GM18505 (cell line): Measurements from ENCODE around the gene PDX1.

ENCODE experiments used
- ATAC-seq: cut with Tn5 transposase; IDR thresholded peaks from one replicate; pipeline ENCODE4 v1.9.1; 2021; ENCODE audit not compliant: unreplicated experiment
- POLR2A ChIP-seq: IDR thresholded peaks from 4 replicates; pipeline ENCODE4 v1.6.1; 2011; ENCODE audit warnings: borderline replicate concordance; ENCODE audit not compliant: insufficient read depth, insufficient read length; ENCODE audit errors: extremely low read depth

Gene PDX1

DNA sequence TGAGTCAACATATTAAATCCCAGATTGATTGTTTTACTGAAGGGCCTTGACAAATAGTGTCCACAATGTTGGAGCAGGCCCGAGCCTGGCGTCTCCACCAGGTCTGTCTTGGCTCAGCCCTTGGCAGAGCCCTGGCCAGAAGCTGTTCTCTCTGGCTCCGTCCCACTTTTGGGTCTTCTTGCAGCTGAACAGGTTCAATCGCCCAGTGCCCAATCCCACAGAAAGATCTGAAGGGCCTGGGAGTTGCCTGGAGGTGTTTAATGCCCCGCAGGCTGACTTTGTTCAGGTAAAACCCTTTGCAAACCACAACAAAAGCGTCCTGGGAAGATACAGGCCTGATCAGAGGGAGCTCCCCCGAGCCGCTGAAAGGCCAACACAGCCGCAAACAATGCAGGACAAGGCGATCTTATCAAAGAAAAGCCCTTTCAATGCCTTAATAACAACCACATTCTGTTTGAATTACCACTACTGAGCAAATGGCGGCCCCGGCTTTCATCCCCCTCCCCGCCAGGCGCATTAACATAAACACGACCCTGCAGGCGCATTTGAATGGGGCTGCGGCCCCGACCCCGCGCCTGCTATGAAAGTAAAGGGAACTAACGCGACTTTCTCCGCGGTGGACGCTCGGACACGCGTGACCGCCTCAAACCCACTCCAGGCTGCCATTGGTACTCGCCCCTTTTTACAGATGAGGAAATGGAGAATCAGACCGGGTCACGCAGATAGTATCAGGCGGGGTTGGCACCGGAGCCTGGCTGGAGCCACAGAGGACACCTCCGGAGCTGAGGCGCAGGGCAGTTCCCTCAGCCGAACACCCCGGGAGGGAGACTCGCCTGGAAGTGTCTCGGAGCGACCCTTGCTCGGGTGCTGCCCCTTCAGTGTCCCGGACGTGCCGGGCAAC is 46.2 kb downstream of the PDX1 start:
- TF ChIP-seq POLR2A: no peak
- ATAC-seq: no peak

DNA sequence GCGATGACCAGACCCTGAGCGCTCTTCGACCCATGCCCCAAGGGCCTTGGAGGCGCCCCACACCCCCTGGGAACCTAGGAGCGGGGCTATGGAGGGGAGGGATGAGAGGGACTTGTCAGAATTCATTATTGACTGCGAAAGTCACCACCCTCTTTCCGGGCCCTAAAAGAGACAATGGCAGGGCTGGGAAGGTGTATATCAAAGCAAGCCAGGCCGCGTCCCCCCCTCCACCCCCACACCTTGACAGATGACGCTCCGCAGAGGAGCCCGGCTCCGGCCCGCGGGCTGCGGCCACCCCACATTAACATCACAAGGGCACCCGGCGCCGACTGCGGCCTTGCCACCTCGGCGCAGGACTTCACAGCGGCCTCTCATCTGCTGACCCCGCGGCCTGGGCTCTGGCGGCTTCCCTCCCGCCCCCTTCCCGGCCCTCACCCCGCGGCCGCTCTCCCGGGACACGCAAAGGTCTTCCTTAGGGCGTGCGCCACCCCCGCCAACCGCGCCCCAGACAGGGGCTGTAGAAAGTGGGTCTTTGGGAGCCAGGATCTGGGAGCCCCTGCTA is 46.9 kb downstream of the PDX1 start:
- ATAC-seq: no peak
- TF ChIP-seq POLR2A: no peak

DNA sequence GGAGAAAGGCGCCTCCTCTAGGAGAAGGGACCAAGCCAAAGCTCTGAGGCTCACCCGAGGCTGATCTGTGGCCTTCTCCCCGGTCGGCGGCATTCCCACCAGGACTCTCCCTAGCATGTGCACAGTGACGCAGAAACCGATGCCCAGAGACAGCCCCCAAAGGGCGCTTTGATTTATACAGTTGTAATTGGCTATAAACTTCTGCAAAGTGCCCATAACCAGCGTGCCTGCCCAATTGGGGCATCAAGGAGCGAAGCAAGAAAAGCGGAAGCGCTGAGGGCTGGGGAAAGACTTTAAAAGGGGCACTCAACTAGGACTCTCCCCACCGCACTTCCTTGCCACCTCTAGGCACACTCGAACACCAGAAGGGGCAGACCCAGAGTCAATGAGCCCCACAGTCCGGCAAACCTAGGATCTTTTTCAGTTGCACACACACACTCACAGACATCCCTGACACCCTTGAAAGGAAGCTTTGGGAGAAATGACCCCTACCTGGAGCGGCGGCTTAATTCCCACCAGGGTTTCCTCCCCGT is 47.5 kb downstream of the PDX1 start:
- no peak for ATAC-seq
- no peak for TF ChIP-seq POLR2A

DNA sequence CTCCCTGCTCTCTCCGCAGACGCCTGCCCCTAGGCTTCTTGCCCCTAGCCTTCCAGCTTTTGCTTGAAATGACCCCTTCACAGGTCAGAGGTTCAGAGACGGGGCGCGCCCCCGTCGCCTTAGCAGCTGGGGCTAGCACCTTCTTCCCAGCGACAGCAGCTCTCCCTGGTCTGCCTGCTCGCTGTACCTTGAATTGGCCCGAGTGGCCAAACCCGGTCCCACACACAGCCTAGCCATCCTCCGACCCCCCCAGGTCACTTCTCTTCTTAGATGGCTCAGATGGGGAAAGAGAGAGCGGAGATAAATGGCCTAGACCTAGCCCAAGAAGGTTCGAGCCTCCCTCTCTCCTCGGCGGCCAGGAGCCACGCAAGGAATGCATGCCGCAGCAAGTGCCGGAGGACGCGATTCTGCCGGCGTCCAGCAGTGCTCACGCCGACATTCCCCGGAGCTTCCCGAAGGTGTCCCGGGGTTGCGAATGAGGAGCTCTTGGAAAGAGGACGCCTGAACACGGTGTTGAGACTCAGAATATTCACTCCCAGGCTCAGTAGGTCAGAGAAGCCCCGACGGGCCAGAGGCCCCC is 48.0 kb downstream of the PDX1 start:
- TF ChIP-seq POLR2A: no peak
- no peak for ATAC-seq

DNA sequence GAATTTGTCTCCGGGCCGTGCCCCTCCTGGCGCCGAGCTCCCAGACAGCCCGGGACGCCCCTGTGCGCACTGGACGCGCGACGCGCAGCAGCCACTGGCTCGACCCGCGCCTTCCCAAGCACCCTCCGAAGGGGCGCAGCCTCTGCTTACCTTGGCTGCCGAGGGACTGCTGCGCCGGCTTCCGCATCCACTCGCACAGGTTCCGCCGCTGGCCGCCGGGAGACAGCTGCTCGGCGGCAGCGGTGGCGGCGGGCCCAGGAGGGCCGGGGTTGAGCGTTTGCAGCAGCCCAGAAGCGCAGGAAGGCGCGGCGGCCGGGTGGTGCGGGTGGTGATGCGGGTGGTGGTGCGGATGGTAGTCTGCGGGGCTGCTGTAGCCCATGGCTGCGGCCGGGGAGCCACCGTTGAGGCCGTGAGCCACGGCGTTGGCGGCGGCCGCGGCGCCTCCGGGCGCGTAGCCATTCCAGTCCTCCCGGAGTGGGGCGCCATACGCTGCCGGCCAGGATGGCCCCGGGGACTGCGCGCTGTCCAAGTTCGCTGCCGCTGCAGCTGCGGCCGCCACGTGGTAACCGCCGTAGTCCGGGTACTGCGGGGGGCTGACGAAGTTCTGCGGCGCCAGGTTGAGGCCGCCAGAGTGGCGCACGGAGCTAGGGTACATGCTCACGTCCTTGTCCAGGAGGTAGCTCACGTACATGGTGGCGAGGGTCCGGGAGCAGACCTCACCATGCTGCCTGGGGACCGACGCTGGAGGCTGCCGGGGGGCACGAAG is 48.7 kb downstream of the PDX1 start:
- TF ChIP-seq POLR2A: no peak
- no peak for ATAC-seq

DNA sequence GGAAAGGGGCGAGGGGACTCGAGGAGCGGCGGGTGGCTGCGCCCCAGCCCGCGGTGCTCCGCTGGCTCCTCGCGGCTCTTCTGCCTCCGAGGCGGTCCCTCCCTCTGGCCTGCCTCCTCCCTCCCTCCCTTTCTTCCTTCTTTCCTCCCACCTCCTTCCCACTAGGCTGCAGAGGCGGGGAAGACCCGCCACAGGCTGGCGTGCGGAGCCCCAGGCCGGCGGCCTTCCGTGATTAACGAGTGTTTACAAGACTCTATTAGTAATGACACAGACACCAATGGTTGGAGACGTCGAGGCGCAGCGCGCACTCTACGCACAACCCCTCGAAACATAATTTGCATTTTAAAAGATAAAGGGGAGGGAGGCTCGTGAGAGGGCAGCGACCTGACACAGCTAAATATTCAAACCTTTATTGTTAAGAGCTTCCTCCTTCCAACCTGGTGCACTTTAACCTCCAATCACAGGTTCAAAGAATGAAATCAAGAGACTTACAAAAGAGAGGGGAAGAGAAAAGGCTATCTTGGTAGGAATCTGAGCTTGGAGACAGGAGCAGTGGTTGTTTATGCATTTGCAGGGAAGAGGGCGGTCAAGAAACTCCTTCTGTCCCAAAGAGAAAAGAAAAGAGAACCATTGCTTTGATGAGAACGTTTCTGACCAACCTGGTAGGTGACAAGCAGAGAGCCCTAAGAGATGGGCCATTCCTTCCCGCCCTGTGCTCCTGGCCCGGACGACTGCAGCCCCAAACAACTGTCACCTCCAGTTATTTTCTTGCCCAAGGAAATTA is 49.5 kb downstream of the PDX1 start, which contains the start of gene CDX2:
Gene CDX2, minus strand, starts transcription at position 234 of the 784 bp plus-strand sequence. CDS start 309 bp downstream, outside the sequence.
- TF ChIP-seq POLR2A: no peak
- no peak for ATAC-seq

DNA sequence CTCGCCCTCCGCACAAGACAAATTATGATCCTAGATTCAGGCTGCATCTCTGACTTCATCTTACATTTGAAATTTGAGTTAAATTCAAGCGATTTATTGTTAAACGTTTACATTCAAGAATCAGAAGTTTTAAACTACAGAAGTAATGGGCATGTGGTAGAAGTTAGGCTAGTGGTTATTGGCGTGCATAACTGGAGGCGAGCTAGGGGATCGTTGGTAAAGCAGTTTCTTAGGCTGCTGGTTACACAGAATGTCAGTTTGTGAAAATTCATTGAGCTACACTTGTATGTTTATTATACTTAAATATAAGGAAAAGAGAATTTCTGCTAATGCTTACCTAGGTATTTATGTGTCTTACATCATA is 50.0 kb downstream of the PDX1 start:
- no peak for TF ChIP-seq POLR2A
- no peak for ATAC-seq

DNA sequence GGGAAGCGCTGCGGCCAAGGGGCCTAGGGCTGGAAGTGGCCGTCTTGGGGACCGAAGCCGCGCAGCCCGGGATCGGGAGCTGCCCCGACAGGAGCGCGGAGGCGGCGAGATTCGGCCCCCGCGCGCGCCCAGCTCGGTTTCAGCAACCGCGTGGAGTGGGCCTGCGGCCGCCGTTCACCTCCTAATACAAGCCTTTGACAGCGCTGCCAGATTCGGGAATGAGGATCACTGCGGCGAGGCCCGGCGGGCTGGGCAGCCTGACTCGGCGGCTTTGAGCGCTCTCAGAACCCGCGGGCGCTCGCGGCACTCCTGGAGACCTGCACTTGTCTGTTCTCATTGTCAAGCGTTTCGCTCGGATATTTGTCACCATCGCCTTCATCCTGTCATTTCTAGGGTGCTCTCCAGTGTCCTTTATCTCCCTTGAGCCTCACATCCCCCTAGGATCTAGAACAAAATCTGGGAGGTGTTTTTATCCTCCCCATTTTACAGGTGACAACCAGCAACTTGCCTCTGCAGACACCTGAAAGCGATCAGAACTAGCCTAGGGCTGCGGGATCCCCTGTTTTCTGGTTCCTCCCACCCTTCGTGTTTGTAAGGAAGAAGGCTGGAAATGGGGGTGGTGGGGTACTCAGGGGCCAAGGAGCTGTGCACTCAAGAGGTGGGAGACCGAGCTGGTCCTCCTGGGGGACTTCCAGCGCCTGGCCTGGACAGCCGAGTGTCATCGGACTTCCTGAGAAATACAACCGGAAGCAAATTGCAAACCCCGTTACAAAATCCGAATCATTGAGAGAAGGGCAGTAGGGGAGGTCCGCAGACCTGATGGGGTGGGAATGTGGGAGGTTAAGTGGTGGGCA is 50.8 kb downstream of the PDX1 start:
- TF ChIP-seq POLR2A: no peak
- ATAC-seq: no peak

DNA sequence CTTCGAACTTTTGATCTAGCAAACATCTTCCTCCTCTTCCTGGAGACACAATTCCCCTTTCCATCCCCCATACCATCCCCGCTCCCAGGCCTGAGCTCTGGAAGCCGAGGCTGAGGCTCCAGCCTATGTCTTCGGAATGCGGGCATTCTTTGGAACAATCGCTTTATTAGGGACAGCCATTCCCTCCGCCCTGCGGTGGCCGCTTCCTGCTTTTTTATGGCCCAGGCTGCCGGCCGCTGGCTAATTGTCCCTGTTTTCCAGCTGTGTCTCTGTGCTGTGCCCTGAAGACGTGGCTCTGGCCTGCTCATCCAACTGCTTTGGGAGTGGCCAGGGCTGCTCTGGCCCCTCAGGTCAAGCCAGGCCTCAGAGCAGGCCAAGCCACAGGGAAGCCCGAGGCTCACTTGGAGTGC is 51.4 kb downstream of the PDX1 start:
- ATAC-seq: no peak
- TF ChIP-seq POLR2A: no peak

DNA sequence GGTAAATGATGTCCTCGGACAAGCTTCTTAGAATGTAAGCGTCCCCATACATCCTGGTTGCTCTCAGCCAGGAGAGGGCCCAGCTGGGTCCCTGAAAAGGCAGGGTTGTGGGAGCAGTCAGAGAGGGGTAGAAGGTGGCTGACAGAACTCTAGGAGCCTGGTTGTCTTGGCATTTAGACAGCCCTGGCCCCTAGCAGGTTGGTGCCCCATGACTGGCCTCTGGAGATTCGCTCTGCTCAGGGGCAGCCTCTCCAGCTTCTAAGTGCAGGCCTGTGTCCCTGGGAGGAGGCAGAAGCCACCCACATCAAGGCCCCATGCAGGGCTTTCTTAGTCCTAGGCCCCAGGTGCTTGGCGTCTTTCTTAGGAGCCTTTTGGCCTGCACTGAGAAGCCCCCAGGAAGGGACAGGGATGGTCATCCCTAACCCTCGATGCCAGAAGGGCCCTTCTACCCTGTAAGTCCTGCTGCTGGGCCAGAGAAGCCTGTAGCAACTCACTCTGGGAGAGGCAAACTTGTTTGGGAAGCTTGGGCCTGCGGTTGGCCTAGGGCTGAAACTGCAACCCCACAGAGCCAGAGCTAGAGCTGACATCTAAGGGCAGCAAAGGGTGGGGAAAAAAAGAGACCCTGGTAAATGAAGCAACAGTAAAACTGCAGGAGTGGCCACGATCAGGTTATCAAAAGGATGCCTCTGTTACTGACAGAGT is 52.1 kb downstream of the PDX1 start:
- ATAC-seq: no peak
- no peak for TF ChIP-seq POLR2A

DNA sequence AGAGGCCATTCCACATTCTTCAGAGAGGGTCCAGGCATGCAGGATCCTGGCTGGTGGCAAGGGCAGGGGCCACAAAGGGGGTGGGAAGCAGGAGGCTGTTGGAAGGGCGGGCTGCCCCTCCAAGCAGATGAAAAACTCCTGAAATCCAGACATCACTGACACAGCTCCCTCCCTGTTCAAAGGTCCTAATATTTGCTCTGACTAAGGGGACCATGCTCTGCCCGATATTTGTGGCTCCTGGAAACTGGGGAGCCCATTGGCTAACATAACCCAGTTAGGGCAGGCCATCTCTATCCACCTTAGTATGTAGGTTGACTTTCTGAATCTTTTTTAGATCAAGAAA is 52.6 kb downstream of the PDX1 start:
- no peak for ATAC-seq
- no peak for TF ChIP-seq POLR2A
